Activated CD4-positive, alpha-beta T cell treated with anti-CD3 and anti-CD28 coated beads, Interleukin-2, amount 50 U/mL, for 4 hours (primary cell): ENCODE measurements around the gene ALDH3B2.
"Not testable (repeated sequence)": the region's sequence is repeated elsewhere in the genome, so short reads cannot be mapped to it uniquely, and the experiment has no call there.

Source experiments
- DNase-seq, 2 experiments: peaks; one replicate each; pipeline ENCODE4 v3.0.0-alpha.2; 2020

The ALDH3B2 gene

DNA sequence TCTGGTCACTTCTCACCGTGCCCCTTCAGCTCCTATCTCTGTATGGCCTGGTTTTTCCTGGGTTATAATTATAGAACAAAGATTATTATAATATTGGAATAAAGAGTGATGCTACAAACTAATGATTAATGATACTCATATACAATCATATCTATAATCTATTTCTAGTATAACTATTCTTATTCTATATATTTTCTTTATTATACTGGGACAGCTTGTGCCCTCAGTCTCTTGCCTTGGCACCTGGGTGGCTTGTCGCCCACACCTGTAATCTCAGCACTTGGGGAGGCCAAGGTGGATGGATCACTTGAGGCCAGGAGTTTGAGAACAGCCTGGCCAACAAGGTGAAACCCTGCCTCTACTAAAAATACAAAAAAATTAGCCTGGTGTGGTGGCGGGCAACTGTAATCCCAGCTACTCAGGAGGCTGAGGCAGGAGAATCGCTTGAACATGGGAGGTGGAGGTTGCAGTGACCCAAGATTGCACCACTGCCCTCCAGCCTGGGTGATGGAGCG, 14.7 kb downstream of the ALDH3B2 start:
- not testable (repeated sequence) for DNase-seq

DNA sequence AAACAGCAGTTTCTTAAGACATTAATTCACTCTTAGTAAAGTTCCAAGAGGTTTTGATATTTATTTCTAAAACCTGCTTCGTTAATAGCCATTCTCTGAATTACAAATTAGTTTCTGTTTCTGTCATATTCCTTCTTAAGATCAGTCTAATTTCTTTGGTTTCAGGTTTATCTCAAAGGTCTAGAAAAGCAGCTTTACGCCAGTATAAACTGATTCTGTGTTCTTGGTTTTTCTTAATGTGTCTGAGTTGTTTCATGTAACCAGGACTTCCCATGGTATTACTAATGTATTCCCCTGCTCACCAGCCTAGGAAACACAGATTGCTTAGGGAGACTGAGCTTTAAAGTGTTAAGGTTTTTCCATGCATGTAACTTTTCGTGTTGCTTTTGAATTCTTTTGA, 17.1 kb downstream of the ALDH3B2 start:
- DNase-seq, result no peak

GRCh38 chr11:67656278-67656922, 18.0 kb downstream of the ALDH3B2 start:
- no peak for DNase-seq

DNA sequence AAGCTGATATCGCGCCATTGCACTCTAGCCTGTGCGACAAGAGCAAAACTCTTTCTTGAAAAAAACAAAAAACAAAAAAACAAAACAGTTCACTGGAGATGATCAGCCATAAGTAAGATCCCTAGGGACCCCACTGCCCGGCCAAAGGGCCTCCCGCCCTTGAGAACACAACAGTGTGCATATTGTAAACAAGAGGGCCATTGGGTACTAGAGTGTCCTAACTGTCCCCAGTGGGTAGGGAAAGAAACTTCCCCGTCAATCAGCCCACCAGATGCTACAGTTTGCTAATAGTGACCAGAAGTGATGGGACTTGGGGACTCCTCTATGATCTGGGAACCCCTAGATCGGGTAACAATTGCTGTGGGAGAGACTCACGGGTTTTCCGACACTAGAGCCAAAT, 20.2 kb downstream of the ALDH3B2 start:
- no peak for DNase-seq

DNA sequence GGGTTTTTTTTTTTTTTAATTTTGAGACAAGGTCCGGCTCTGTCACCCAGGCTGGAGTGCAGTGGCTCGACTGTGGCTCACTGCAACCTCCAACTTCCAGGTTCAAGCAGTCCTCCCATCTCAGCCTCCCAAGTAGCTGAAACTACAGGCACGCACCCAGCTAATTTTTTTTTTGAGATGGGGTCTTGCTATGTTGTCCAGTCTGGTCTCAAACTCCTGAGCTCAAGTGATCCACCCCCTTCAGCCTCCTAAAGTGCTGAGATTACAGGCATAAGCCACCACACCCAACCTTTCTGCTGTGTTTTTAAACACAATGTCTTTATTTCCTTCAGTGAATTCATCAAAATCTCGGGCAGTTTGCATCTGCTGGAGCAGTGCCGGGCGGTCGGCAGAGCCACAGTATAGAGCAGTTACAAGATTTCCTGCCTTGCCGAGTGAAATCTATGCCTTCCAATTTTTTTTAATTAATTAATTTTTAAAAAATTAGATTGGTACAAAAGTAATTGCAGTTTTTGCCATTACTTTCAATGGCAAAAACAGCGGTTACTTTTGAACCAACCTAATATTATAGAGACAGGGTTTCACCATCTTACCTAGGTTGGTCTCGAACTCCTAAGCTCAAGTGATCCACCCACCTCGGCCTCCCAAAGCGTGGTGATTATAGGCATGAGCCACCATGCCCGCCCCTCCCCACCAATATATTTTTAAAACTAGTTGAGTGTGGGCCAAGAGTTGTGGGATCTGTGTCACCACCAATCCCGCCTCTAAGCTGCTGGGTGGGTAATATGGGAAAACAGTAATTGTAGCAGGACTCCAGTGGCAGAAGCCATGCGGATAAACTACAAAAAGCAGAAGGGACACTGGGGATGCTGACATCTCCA, 21.2 kb downstream of the ALDH3B2 start:
- DNase-seq, result no peak

GRCh38 chr11:67651976-67652781, 22.2 kb downstream of the ALDH3B2 start:
- no peak for DNase-seq

- no peak for DNase-seq
Observed at GRCh38 chr11:67649634-67650510, 24.6 kb downstream of the ALDH3B2 start.

DNA sequence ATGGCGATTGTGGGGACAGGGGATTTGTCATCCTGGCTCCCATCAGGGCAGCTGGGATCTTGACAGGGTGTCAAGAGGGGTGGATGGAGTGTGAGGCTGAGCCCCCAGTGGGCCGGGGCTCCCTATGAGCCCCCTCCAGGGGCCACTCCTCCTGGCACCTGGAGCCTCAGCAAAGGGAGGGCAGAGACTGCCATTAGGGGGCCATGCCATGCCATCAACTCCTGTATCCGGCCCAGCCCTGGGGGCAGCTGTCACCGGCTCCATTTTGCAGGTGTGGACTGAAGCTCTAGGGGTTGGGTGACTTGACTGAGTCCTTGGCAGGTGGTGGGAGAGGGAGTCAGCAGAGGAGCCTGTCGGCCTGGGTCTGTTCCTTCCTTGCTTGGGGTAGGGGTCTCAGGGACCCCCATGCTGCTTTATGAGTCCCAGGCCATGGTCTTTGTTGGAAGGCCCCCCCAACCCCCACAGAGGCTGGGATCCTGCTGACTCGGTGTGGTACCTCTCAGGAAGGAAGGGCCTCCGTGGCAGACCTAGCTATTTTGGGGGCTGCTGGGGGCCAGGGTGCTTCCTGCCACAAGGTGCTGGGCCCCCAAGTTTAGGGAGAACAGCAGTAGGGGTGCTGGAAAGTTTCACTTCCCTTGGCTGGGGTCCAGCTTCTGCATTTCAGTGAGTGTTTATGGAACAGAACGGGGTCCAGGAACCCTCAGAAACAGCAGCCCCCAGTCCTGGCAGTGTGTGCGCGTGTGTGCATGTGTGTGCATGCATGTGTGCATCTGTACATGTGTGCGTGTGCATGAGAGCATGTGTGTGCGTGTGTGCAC, 25.4 kb downstream of the ALDH3B2 start:
- no peak for DNase-seq

DNA sequence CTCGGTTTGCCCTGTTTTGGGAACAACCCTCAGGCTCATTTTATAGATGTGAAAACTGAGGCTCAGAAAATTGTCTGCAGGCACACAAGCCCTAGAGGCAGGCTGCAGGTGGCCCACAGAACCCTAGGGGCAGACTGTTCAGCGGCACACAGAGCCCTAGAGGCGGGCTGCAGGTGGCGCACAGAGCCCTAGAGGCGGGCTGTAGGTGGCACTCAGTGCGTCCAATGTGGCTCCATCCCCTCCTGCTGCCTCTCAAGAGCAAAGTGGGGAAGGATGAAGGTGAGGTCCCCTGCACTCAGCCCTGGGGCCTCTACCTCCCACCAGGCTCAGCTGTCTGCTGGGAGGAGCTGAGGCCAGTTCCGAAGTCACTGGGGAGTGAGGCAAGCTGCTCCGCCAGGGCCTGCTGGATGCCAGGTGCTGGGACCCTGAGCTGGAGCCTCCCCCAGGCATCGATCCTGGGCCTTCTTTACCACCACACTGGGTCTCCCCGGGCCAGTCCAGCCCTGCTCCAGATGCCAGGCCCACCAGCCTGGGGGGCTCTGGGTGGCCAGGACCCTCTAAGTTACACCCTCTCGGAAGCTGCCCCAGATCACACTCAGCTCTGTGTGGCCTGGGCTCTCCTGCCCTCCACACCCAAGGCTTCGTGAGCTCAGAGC, 26.2 kb downstream of the ALDH3B2 start:
- peak; percentile 32 to 39 for DNase-seq

- DNase-seq, result no peak
Observed at GRCh38 chr11:67647471-67647870, 27.0 kb downstream of the ALDH3B2 start.

DNA sequence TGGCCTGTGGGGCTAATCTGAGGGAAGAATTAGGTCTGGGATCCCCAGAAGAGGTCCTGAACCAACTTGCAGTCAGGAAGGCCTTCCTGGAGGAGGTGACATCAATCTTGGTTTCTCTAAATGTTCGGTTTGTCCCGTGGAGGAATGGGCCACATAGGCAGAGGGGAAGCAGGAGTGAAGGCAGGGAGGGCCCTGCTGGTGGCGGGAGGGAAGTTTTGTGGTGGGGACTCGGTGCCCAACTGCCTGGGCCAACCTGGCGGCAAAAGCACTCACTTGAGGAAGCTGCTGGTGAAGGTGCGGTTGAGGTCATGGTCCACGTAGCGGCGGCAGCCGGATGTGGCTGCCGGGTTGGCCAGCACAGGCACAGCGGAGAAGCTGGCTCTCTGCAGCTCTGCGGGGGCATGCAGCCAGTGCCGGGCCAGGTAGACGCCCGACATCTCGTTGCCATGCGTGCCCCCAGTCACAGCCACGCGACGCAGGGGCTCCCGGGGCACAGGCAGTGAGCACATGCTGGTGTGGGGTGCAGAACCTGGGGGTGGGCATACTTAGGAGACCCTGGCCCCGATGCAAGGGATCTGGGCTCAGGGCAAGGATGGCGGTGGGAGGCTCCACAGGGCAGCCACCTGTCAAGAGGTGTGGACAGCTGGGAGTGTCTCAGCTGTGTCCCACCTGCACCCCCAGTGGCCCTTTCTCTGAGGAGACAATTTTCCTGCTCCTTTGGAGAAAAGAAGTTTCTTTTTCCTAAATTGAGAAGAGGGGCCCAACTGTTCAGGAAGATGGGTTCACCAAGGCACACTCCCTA, 27.7 kb downstream of the ALDH3B2 start:
- DNase-seq, result no peak

- no peak for DNase-seq
Observed at GRCh38 chr11:67645521-67646461, 28.6 kb downstream of the ALDH3B2 start.

DNA sequence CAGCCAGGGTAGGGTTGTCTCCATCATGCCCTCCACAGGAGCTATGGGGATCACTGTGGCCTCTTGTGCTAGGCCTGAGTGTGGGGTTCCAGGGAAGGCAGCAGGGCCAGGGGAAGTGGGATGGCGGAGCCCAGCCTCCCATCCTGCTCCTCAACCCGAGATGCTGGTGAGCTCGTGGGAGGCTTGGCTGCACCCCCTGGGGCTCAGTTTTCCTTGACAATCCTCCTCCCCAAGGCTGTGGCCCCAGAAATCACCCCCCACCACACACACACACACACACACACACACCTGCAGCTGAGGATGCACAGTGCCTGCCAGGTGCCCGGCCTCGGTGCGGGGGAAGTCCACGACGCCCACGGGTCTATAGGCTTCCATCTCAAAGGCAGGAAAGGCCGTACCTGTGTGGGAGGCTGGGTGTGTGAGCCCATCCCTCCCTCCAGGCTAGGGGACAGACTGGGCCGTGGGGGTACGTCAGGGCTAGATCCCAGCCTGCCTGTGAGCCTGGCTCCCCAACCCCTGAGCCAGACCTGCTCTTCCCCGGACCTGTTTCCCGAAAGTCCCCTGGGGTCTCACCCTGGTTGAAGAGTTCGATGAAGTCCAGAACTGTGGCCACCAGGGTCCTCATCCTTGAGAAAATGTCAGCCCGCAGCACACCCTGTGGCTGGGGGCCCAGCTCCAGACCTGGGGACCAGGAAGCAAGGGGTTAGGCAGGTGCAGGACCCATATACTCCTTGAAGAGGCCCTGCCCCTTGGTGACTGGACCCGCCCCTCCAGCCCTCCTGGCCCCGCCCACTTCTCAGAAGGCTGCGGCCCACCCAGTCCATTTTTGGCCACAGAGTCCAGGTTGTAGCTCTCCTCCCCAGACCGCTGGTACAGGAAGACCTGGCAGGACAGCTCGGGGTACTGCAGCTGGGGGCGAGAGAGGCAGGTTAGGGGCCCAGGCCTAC, 29.7 kb downstream of the ALDH3B2 start:
- no peak for DNase-seq

- no peak for DNase-seq
Observed at GRCh38 chr11:67644042-67644441, 30.4 kb downstream of the ALDH3B2 start.

DNA sequence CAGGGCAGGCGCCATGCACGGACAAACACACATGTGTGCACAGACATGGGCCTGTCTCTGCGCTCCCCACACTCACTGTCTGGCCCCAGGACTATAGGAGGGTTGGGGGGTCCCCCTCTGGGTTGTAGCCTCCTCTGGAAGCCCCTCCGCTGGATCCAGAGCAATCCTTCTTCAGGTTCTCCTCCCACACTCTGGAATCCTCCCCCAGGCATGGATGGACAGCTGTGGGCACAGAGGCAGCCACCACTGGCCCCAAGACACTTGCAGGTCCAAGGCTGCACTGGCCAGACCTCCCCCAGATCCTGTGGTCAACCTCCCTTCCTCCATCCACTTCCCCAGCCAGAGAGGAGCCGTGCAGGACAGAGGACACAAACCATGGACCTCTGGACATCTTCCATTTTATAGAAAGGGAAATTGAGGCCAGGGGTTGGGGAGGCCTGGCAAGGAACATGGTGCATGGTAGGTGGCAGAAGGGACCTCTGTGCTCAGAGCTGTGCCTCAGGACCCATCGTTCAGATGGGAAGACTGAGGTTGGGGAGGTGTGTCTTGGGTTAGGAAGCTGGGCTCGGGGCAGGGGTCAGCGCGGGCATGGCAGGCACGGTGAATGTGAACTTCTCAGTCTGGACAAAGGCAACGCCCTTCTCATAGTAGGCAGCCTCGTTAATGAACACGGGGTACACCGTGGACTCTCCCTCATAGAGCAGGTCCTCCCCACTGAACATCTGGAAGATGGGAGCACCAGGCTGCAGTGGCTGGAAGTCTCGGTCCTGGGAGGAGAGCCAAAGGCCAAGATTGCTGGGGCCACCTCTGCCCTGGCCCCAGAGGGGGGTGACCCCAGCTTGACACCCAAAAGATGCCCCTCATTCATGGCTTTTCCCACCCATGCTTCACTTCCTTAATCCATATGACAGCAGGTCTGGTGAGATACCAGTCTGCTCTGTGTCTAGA, 32.0 kb downstream of the ALDH3B2 start:
- no peak for DNase-seq
